H1 (cell line): ENCODE measurements around the gene GGT5. TPM values are rescaled to one million over a fixed set of nuclear protein-coding genes. Genes with fewer than 3 reads are reported as not detected.
"Not testable (repeated sequence)": the region's sequence is repeated elsewhere in the genome, so short reads cannot be mapped to it uniquely, and the experiment has no call there.

Experiments
- CTCF ChIA-PET: fragments of 300-600 bp; sonication (Branson Sonifier 250); formaldehyde crosslinking; loops from one replicate; lab custom pipeline; 2021; ENCODE audit not compliant: partially characterized antibody; lab: Charles Lee
- POLR2A ChIA-PET: fragments of 300-600 bp; sonication (Branson Sonifier 250); formaldehyde crosslinking; loops from one replicate; lab custom pipeline; 2021; ENCODE audit warnings: inconsistent platforms; ENCODE audit not compliant: partially characterized antibody; lab: Charles Lee
- DNase-seq, 2 experiments: peaks; one replicate each; pipeline versions ENCODE4 v3.0.0 to v3.0.0-alpha.2; 2010 to 2022; ENCODE audit warnings: low spot score in 2 of 2, low read depth in 1 of 2, mixed read lengths in 1 of 2
- FAIRE-seq: peaks from 2 replicates; lab custom pipeline; 2011; peaks lifted over from hg19 to GRCh38; lab: Jason Lieb, UNC
- H2AFZ ChIP-seq: 2 replicates; pipeline ENCODE4 v1.8.1; 2012; ENCODE audit warnings: low read length, inconsistent platforms
- H2AK5ac ChIP-seq: 2 replicates; pipeline ENCODE4 v1.6.1; 2013; ENCODE audit warnings: low read depth, low read length
- H2BK120ac ChIP-seq: replicated peaks from 2 replicates; pipeline ENCODE3; 2013; ENCODE audit warnings: low read depth, low read length, inconsistent platforms
- H2BK12ac ChIP-seq: 2 replicates; pipeline ENCODE4 v1.6.1; 2013; ENCODE audit warnings: low read depth, low read length
- H2BK15ac ChIP-seq: 2 replicates; pipeline ENCODE4 v1.6.1; 2013; ENCODE audit warnings: low read length
- H2BK20ac ChIP-seq: 2 replicates; pipeline ENCODE4 v1.6.1; 2013; ENCODE audit warnings: low read length
- H2BK5ac ChIP-seq: 2 replicates; pipeline ENCODE4 v1.6.1; 2013; ENCODE audit warnings: low read depth, low read length
- H3K14ac ChIP-seq: 2 replicates; pipeline ENCODE4 v1.6.1; 2013; ENCODE audit warnings: inconsistent platforms; ENCODE audit not compliant: insufficient read length
- H3K18ac ChIP-seq: 2 replicates; pipeline ENCODE4 v1.6.1; 2013; ENCODE audit warnings: low read length; ENCODE audit errors: extremely low read depth
- H3K23ac ChIP-seq: 2 replicates; pipeline ENCODE4 v1.6.1; 2013; ENCODE audit warnings: inconsistent platforms; ENCODE audit not compliant: insufficient read length
- H3K23me2 ChIP-seq: 2 replicates; pipeline ENCODE4 v1.6.1; 2013; ENCODE audit warnings: low read depth, low read length
- H3K27ac ChIP-seq: 2 replicates; pipeline ENCODE4 v1.6.1; 2011; ENCODE audit warnings: low read depth, low read length, inconsistent platforms
- H3K27me3 ChIP-seq, 4 experiments: replicated peaks in 1 of 4; 1 replicate in 1 of 4; 2 replicates in 3 of 4; pipeline versions ENCODE4 v1.6.1 to v1.8.1; 2011 to 2013; ENCODE audit warnings: low read length in 3 of 4, mild to moderate bottlenecking in 3 of 4, inconsistent platforms in 2 of 4, mixed read lengths in 2 of 4, moderate library complexity in 1 of 4; ENCODE audit not compliant: control insufficient read depth in 3 of 4, insufficient read depth in 3 of 4; ENCODE audit errors: extremely low read depth in 1 of 4
- H3K36me3 ChIP-seq, 4 experiments: 2 replicates each; pipeline versions ENCODE4 v1.6.1 to v1.8.1; 2011 to 2013; ENCODE audit warnings: mild to moderate bottlenecking in 4 of 4, low read length in 3 of 4, moderate library complexity in 2 of 4, control low read depth in 1 of 4, inconsistent platforms in 1 of 4; ENCODE audit not compliant: insufficient read depth in 4 of 4, control insufficient read depth in 2 of 4
- H3K4ac ChIP-seq: replicated peaks from 2 replicates; pipeline ENCODE3; 2013; ENCODE audit warnings: low read length, low read depth, mixed read lengths, inconsistent platforms; ENCODE audit not compliant: insufficient read length
- H3K4me1 ChIP-seq, 4 experiments: replicated peaks in 1 of 4; 1 replicate in 1 of 4; 2 replicates in 3 of 4; pipeline versions ENCODE4 v1.6.1 to v1.8.1; 2011 to 2013; ENCODE audit warnings: low read length in 3 of 4, inconsistent platforms in 2 of 4, mixed read lengths in 1 of 4; ENCODE audit not compliant: insufficient read depth in 4 of 4, control insufficient read depth in 3 of 4
- H3K4me2 ChIP-seq, 2 experiments: 2 replicates each; pipeline versions ENCODE4 v1.6.1 to v1.8.1; 2011 to 2013; ENCODE audit warnings: low read depth in 2 of 2, low read length in 2 of 2, control low read depth in 1 of 2, inconsistent platforms in 1 of 2, mild to moderate bottlenecking in 1 of 2; ENCODE audit not compliant: insufficient read depth in 1 of 2
- H3K4me3 ChIP-seq, 4 experiments: fragments of 200-600, 300-600 bp in 1 of 4; sonication (generic), shearing (Covaris generic), sonication (Bioruptor Twin) in 1 of 4; 2 replicates each; pipeline versions ENCODE4 v1.5.1 to v1.8.1; 2011 to 2016; ENCODE audit warnings: low read length in 4 of 4, low read depth in 3 of 4, control low read depth in 2 of 4, inconsistent platforms in 2 of 4, mild to moderate bottlenecking in 2 of 4, mixed read lengths in 1 of 4, moderate library complexity in 1 of 4; ENCODE audit not compliant: insufficient read depth in 2 of 4; ENCODE audit errors: extremely low read depth in 1 of 4
- H3K56ac ChIP-seq: replicated peaks from 2 replicates; pipeline ENCODE3; 2013; ENCODE audit warnings: low read depth, mild to moderate bottlenecking, mixed read lengths, low read length, inconsistent platforms; ENCODE audit not compliant: insufficient read length
- H3K79me1 ChIP-seq: 2 replicates; pipeline ENCODE4 v1.6.1; 2013; ENCODE audit warnings: low read depth, low read length, control low read depth
- H3K79me2 ChIP-seq, 2 experiments: 2 replicates each; pipeline versions ENCODE4 v1.6.1 to v1.8.1; 2012 to 2013; ENCODE audit warnings: low read length in 2 of 2, mild to moderate bottlenecking in 2 of 2, inconsistent platforms in 1 of 2; ENCODE audit not compliant: insufficient read depth in 2 of 2, control insufficient read depth in 1 of 2
- H3K9ac ChIP-seq, 4 experiments: replicated peaks in 1 of 4; 1 replicate in 1 of 4; 2 replicates in 3 of 4; pipeline versions ENCODE4 v1.6.1 to v1.8.1; 2011 to 2013; ENCODE audit warnings: low read depth in 3 of 4, low read length in 3 of 4, control low read depth in 2 of 4, mild to moderate bottlenecking in 2 of 4, moderate library complexity in 2 of 4, inconsistent platforms in 1 of 4; ENCODE audit errors: extremely low read depth in 1 of 4
- H3K9me3 ChIP-seq, 2 experiments: 2 replicates each; pipeline versions ENCODE4 v1.6.1 to v1.8.1; 2012 to 2013; ENCODE audit warnings: mild to moderate bottlenecking in 2 of 2, moderate library complexity in 2 of 2, control low read depth in 1 of 2, inconsistent platforms in 1 of 2, low read depth in 1 of 2, low read length in 1 of 2, mixed read lengths in 1 of 2; ENCODE audit not compliant: insufficient read depth in 2 of 2
- H4K20me1 ChIP-seq, 2 experiments: replicated peaks in 1 of 2; 2 replicates each; pipeline versions ENCODE3 to v1.8.1; 2011 to 2013; ENCODE audit warnings: inconsistent platforms in 2 of 2, low read length in 2 of 2, mild to moderate bottlenecking in 1 of 2; ENCODE audit not compliant: insufficient read depth in 2 of 2, control insufficient read depth in 1 of 2
- H4K5ac ChIP-seq: 2 replicates; pipeline ENCODE4 v1.6.1; 2013; ENCODE audit warnings: low read length, low read depth, mixed read lengths, inconsistent platforms; ENCODE audit not compliant: insufficient read length
- H4K8ac ChIP-seq: 2 replicates; pipeline ENCODE4 v1.8.0; 2013; ENCODE audit warnings: mild to moderate bottlenecking, moderate library complexity, low read length, inconsistent platforms; ENCODE audit not compliant: insufficient read depth; ENCODE audit errors: extremely low read depth
- H4K91ac ChIP-seq: replicated peaks from 2 replicates; pipeline ENCODE3; 2013; ENCODE audit warnings: low read length, mixed read lengths, inconsistent platforms; ENCODE audit not compliant: insufficient read length
- BCL11A ChIP-seq, 2 experiments: IDR thresholded peaks; one replicate each; pipeline ENCODE4 v1.6.1; 2011; ENCODE audit warnings: low read depth in 2 of 2, low read length in 2 of 2, mild to moderate bottlenecking in 2 of 2
- CREB1 ChIP-seq: IDR thresholded peaks from 2 replicates; pipeline ENCODE4 v1.6.1; 2012; ENCODE audit warnings: inconsistent platforms
- CTBP2 ChIP-seq: IDR thresholded peaks from 2 replicates; pipeline ENCODE4 v1.7.0; 2011; ENCODE audit warnings: borderline replicate concordance, mild to moderate bottlenecking, moderate library complexity, mixed read lengths, low read length; ENCODE audit not compliant: insufficient read depth, insufficient read length
- NANOG ChIP-seq: IDR thresholded peaks from 2 replicates; pipeline ENCODE4 v1.6.1; 2011; ENCODE audit warnings: low read length, low read depth, mild to moderate bottlenecking, inconsistent platforms; ENCODE audit not compliant: insufficient read depth, poor library complexity, severe bottlenecking
- WGBS, 2 experiments: shearing (Covaris generic) in 1 of 2; methylation state at CpG; one replicate each; pipeline versions ENCODE4 v1.1.6 to v1.1.7; 2013 to 2015; ENCODE audit warnings: low lambda C conversion rate in 2 of 2, mixed read lengths in 2 of 2, inconsistent platforms in 1 of 2, low coverage in 1 of 2, missing lambda C conversion rate in 1 of 2; ENCODE audit not compliant: insufficient replicate concordance in 2 of 2, insufficient coverage in 1 of 2, insufficient read length in 1 of 2; ENCODE audit errors: extremely low coverage in 1 of 2, missing lambda C conversion rate in 1 of 2; 5-methylcytosine and 5-hydroxymethylcytosine counted together
- polyA plus RNA-seq, 7 experiments: library from polyadenylated mRNA; depleted of rRNA in 3 of 7; stranded (reverse) in 5 of 7; unstranded in 2 of 7; fragments of >200 nt in 5 of 7; fragments of 200-250 nt in 2 of 7; gene quantifications; 1 replicate in 5 of 7; 2 replicates in 1 of 7; 4 replicates in 1 of 7; pipeline versions ENCODE4 v1.2.1 to v1.2.3, GENCODE V29; 2011 to 2013; ENCODE audit warnings: missing spikeins in 2 of 7, mixed read lengths in 2 of 7
- total RNA-seq: library from RNA; stranded (reverse); fragmentation: NEBNext Ultra II Directional; extraction: Animal tissue kit (Norgen Biotek cat#: 25700); gene quantifications from 2 replicates; pipeline ENCODE4 v1.2.1, GENCODE V29; 2021

GGT5 gene
- total and polyA plus RNA-seq, 2 of the 8 experiments (the other 6 are each of a cell fraction or from before 2014, with no cell fraction given), result 0.05 TPM; not detected in 1

GRCh38 chr22:24289114-24289513 lies 44.2 kb upstream of the GGT5 start (continued):
- TF ChIP-seq NANOG (no peak), BCL11A (IDR thresholded peaks at IDR 0.05; ENCODE audit: low read depth in 2 of 2, low read length in 2 of 2) (no peak), CREB1 (no peak), CTBP2 (no peak)

GRCh38 chr22:24287801-24288200 lies 42.9 kb upstream of the GGT5 start:
- H3K4me3 ChIP-seq, H3K36me3 ChIP-seq, H3K14ac ChIP-seq, H2BK20ac ChIP-seq, H3K23me2 ChIP-seq, H2AK5ac ChIP-seq, H4K5ac ChIP-seq, H3K9ac ChIP-seq, H3K4ac ChIP-seq, FAIRE-seq, H3K4me2 ChIP-seq, H2BK12ac ChIP-seq, H3K23ac ChIP-seq, H2BK120ac ChIP-seq, H2AFZ ChIP-seq, POLR2A ChIA-PET, H3K79me1 ChIP-seq, H4K8ac ChIP-seq, H3K27me3 ChIP-seq, H3K18ac ChIP-seq, H3K9me3 ChIP-seq, H3K27ac ChIP-seq, H3K4me1 ChIP-seq, H2BK5ac ChIP-seq, H4K91ac ChIP-seq, H3K56ac ChIP-seq, H2BK15ac ChIP-seq, DNase-seq: not testable (repeated sequence)
- peaks cover 3 to 80% of the 10 kb centered on the region in 2 experiments for H3K79me2 ChIP-seq
- 97% methylated on average over 6 of the region's 6 CpGs; no CpG with 5 or more reads in 1 of the 2 experiments for WGBS, 2 experiments
- peaks cover 6 to 14% of the 10 kb centered on the region in 2 experiments for H4K20me1 ChIP-seq
- CTCF ChIA-PET, result interaction anchor here (0.6 kb wide), 2 partner anchors 21 to 133 kb away, joined by 3 read pairs; no protein-coding TSS in a partner anchor
